Upper lobe of left lung (tissue), 6 donors: ENCODE results near the gene ATXN7. TPM values are rescaled to one million over a fixed set of nuclear protein-coding genes. Genes with fewer than 3 reads are reported as not detected.
A peak's percentile ranks its signal among the peaks of the same experiment; 100 is the strongest.

ENCODE experiments used
- ATAC-seq, 2 donors: fragments of 200-7000 bp; cut with Tn5 transposase; one replicate each; pipeline ENCODE4 v1.9.1; 2022; ENCODE audit warnings: mild to moderate bottlenecking in 2 of 2, moderate library complexity in 2 of 2; ENCODE audit not compliant: low FRiP score in 2 of 2
- DNase-seq, 2 donors: peaks; one replicate each; pipeline ENCODE4 v3.0.0-alpha.2; 2019 to 2020
- H3K27ac ChIP-seq, 4 donors: fragments of 200-600 bp; sonication (generic); one replicate each; pipeline ENCODE4 v1.5.1; 2016 to 2019
- H3K27me3 ChIP-seq, 4 donors: fragments of 200-600 bp; sonication (generic); one replicate each; pipeline ENCODE4 v1.5.1; 2017 to 2019
- H3K36me3 ChIP-seq, 4 donors: fragments of 200-600 bp; sonication (generic); one replicate each; pipeline ENCODE4 v1.5.1; 2016 to 2019
- H3K4me1 ChIP-seq, 4 donors: fragments of 200-600 bp; sonication (generic); one replicate each; pipeline ENCODE4 v1.5.1; 2018 to 2019
- H3K4me3 ChIP-seq, 4 donors: fragments of 200-600 bp; sonication (generic); one replicate each; pipeline ENCODE4 v1.5.1; 2017 to 2019; ENCODE audit warnings: mild to moderate bottlenecking in 2 of 4, moderate library complexity in 1 of 4
- H3K9me3 ChIP-seq, 4 donors: fragments of 200-600 bp; sonication (generic); one replicate each; pipeline ENCODE4 v1.5.1; 2018 to 2019
- EP300 ChIP-seq, 4 donors: sonication (generic); formaldehyde crosslinking; IDR thresholded peaks; one replicate each; pipeline ENCODE4 v1.5.1; 2017; ENCODE audit warnings: antibody characterized with exemption in 4 of 4, control low read depth in 2 of 4
- POLR2A ChIP-seq, 4 donors: fragments of 450-650 bp; IDR thresholded peaks; one replicate each; pipeline ENCODE4 v1.5.1; 2016 to 2017; ENCODE audit warnings: antibody characterized with exemption in 4 of 4, mild to moderate bottlenecking in 2 of 4
- POLR2AphosphoS5 ChIP-seq, 2 donors: sonication (generic); formaldehyde crosslinking; IDR thresholded peaks; one replicate each; pipeline ENCODE4 v1.5.1; 2017; ENCODE audit warnings: antibody characterized with exemption in 2 of 2
- WGBS, 2 donors: methylation state at CpG; one replicate each; pipeline ENCODE4 v1.1.5; 2017 to 2018; 5-methylcytosine and 5-hydroxymethylcytosine counted together
- total RNA-seq, 6 donors: library from RNA; depleted of rRNA in 4 of 6; stranded (reverse); fragments of >200 nt in 4 of 6; gene quantifications; one replicate each; pipeline versions ENCODE4 v1.1.0 to v1.2.1, GENCODE V29; 2016 to 2021
- TF ChIP-seq, protein P1 (sequence below), 6 experiments: fragments of 450-650 bp in 4 of 6; fragments of 200-600 bp in 2 of 6; sonication (generic) in 2 of 6; IDR thresholded peaks; one replicate each; pipeline ENCODE4 v1.5.1; 2016 to 2019; ENCODE audit warnings: antibody characterized with exemption in 6 of 6
- donor health status: DM: no; HTN: no; CAD: no; lungs with moderate emphysema.
- donor health status: DM: no; HTN: yes; CAD: no; lungs with severe emphysema.

ATXN7 gene
- total RNA-seq, 6 donors from 2014 or later: 29.5 to 83.8 (median 42.3) TPM

DNA sequence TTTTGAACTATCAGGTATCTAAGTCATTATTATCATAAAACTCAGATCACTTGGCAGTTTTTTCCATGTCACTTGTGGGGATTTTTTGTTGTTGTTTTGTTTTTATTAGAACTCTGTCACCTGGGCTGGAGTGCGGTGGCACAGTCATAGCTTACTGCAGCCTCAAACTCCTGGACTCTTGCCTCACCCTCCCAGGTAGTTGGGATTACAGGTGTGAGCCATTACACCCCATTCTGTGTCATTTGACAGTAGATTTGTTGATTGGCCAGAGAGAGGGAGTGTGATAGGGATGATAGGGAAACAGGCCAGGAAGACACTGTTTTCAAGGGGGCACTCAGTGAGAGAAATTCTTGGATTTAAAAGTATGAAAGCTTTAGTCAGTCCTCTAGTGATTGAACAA is 103.2 kb downstream of the ATXN7 start:
- H3K4me3 ChIP-seq: no peak overlapping the region
- peak overlapping the region in 2 of 4 donors; percentile 14 to 77 for H3K27ac ChIP-seq
- no peak for ATAC-seq
- H3K4me1 ChIP-seq: peaks cover 55 to 85% (median 70%) of the 10 kb centered on the region in 4 donors
- DNase-seq: no peak
- no peaks in the 10 kb centered on the region for H3K27me3 ChIP-seq
- TF ChIP-seq POLR2A (IDR thresholded peaks at IDR 0.05) (no peak), EP300 (IDR thresholded peaks at IDR 0.05) (no peak), POLR2AphosphoS5 (IDR thresholded peaks at IDR 0.05) (no peak)
- TF ChIP-seq, protein P1, sequence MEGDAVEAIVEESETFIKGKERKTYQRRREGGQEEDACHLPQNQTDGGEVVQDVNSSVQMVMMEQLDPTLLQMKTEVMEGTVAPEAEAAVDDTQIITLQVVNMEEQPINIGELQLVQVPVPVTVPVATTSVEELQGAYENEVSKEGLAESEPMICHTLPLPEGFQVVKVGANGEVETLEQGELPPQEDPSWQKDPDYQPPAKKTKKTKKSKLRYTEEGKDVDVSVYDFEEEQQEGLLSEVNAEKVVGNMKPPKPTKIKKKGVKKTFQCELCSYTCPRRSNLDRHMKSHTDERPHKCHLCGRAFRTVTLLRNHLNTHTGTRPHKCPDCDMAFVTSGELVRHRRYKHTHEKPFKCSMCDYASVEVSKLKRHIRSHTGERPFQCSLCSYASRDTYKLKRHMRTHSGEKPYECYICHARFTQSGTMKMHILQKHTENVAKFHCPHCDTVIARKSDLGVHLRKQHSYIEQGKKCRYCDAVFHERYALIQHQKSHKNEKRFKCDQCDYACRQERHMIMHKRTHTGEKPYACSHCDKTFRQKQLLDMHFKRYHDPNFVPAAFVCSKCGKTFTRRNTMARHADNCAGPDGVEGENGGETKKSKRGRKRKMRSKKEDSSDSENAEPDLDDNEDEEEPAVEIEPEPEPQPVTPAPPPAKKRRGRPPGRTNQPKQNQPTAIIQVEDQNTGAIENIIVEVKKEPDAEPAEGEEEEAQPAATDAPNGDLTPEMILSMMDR (IDR thresholded peaks at IDR 0.05): no peak
- H3K36me3 ChIP-seq: no peaks in the 10 kb centered on the region
- H3K9me3 ChIP-seq: no peaks in the 10 kb centered on the region
- 100% methylated on average over 1 of the region's 1 CpG for WGBS, 2 donors

DNA sequence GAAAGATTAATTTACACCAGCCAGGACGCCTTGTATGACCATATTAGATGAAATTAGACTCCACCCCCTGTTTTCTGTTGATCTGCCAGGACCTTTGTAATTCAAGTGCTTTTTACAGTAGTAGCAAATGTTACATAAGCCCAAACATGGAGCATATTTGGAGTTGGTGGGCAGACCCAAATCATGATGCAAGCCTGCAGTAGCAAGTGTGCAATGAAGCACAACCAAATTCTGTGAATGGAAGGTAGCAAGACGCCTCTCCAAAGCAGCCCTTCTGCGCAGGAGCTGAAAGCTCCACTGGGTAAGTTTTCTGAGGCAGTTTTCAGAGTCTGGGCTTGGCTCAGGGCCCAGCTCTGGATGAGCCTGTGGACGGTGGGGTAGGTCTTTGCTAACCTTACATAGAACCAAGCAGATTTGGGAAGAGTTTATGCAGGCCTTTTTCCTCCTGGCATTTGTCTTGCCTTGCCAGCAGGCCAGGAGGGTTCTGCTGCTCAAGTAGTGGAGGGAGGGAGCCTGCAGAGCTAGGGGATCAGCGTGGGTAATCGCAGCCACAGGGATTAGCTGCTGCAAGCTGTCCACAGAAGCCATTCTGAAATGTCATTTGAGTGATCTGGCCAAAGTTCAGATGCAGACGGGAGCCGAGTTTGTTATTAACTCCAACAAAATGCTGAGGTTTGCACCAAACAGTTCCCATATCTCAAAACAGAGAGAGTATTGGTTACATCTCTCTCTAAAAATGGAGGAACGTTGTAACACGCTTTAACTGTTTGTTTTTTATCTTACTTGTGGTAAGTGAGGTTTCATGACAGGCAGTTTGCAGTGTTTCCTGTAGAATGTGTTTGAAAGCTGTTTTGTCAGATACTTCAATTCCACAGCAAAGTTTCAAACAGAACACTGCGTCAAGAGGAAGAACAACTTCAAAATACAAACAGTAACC is 104.3 kb downstream of the ATXN7 start:
- H3K36me3 ChIP-seq: no peaks in the 10 kb centered on the region
- 10 to 21% methylated on average over 11 of the region's 11 CpGs for WGBS, 2 donors
- DNase-seq (peak in 1 of 2 donors; percentile 62), ATAC-seq (peak; percentile 68 to 77)
- TF ChIP-seq, protein P1 (IDR thresholded peaks at IDR 0.05): no peak
- TF ChIP-seq POLR2A (IDR thresholded peaks at IDR 0.05): peak in 1 of 4 donors; percentile 30
- peak overlapping the region in 3 of 4 donors; percentile 23 to 46 (median 42) for H3K4me3 ChIP-seq
- H3K27me3 ChIP-seq: no peaks in the 10 kb centered on the region
- peak overlapping the region; percentile 77 to 85 (median 82) for H3K27ac ChIP-seq
- no peaks in the 10 kb centered on the region for H3K9me3 ChIP-seq
- H3K4me1 ChIP-seq: peaks cover 66 to 94% (median 80%) of the 10 kb centered on the region in 4 donors

DNA sequence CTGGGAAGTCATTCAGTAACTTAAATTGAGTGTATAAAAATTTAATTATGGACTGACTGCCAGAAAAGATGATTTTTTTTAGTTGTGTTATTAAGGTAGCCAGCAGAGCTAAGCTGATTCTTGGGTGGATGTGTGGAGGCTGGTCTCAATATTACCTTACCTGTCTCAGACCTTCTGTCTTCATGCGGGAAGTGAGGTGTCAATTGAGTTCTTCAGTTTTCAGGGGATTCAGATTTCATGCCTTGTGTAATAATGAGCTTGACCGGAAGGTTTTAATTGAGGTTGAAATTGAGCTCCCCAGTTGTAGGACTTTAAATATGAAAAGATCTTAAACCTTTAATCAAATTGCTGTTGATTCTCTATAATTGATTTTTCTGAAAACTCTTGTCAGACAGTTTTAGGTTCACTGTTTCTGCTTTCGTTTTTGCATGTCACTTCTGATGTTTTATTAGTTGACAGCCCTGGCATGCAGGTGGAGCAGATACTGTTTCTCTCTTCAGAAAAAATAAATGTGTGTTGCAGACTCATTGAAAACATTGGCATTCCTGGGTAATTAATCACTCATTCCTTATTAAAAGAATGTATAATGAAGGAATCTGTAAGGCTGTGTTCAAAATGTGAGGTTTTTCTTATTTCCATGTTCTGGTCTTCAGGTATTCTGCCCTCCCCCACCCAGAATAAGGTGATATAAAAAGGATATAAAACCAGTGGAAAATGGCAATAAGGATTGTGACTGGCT is 105.1 kb downstream of the ATXN7 start:
- no peak for TF ChIP-seq POLR2A (IDR thresholded peaks at IDR 0.05)
- TF ChIP-seq, protein P1 (IDR thresholded peaks at IDR 0.05): peak in 1 of 6 experiments; percentile 14
- DNase-seq (no peak), ATAC-seq (no peak)
- H3K27me3 ChIP-seq: no peaks in the 10 kb centered on the region
- H3K4me3 ChIP-seq: peak overlapping the region in 3 of 4 donors; percentile 23 to 46 (median 42)
- H3K4me1 ChIP-seq: peaks cover 67 to 98% (median 85%) of the 10 kb centered on the region in 4 donors
- 13 to 31% methylated on average over 3 of the region's 3 CpGs for WGBS, 2 donors
- H3K36me3 ChIP-seq: no peaks in the 10 kb centered on the region
- H3K9me3 ChIP-seq: no peaks in the 10 kb centered on the region
- peak overlapping the region; percentile 77 to 85 (median 82) for H3K27ac ChIP-seq

DNA sequence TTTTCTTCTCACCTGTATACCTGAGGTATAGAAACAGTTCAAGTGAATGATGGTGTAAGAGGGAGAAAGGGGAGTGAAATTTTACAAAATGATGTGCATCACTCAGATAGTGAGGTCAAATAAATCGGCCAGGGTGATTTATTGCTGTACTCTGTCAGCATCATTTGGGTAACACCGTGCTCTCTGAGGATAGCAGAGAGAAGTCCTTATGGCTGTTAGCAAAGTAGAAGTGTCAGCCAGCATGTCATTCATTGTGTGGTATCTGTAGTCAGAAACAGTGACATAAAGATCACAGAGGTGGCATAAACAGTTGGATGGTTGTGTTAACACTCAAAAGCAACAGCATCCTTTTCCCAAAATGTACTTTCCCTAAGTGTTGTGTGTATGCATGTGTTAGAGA is 106.2 kb downstream of the ATXN7 start:
- H3K9me3 ChIP-seq: no peaks in the 10 kb centered on the region
- no peak for TF ChIP-seq POLR2A (IDR thresholded peaks at IDR 0.05)
- TF ChIP-seq, protein P1 (IDR thresholded peaks at IDR 0.05): no peak
- TF ChIP-seq POLR2AphosphoS5 (IDR thresholded peaks at IDR 0.05): no peak
- no peak for TF ChIP-seq EP300 (IDR thresholded peaks at IDR 0.05)
- H3K4me3 ChIP-seq: no peak overlapping the region
- ATAC-seq (no peak), DNase-seq (no peak)
- peak overlapping the region; percentile 77 to 85 (median 82) for H3K27ac ChIP-seq
- H3K27me3 ChIP-seq: no peaks in the 10 kb centered on the region
- WGBS, 2 donors: 31 to 51% methylated on average over 2 of the region's 2 CpGs
- no peaks in the 10 kb centered on the region for H3K36me3 ChIP-seq
- peaks cover 63 to 96% (median 86%) of the 10 kb centered on the region in 4 donors for H3K4me1 ChIP-seq
